Neural progenitor cell (in vitro differentiated cells): ENCODE measurements around the gene RABEPK.

Experiments
- CTCF ChIP-seq: fragments of 200-600 bp; sonication (generic); IDR thresholded peaks from 2 replicates; pipeline ENCODE4 v1.5.1; 2017; ENCODE audit warnings: antibody characterized with exemption, mild to moderate bottlenecking
- EZH2 ChIP-seq: fragments of 200-600 bp; sonication (generic); IDR thresholded peaks from 2 replicates; pipeline ENCODE4 v1.6.1; 2017; ENCODE audit warnings: antibody characterized with exemption, mild to moderate bottlenecking, moderate library complexity
- EZH2phosphoT487 ChIP-seq: fragments of 200-600 bp; sonication (generic); IDR thresholded peaks from 2 replicates; pipeline ENCODE4 v1.6.1; 2017; ENCODE audit warnings: antibody characterized with exemption

GRCh38 chr9:125268394-125269013 is 68.2 kb downstream of the RABEPK start:
- TF ChIP-seq EZH2 (no peak), CTCF (no peak), EZH2phosphoT487 (no peak)
